H1 (cell line): ENCODE measurements around the gene MAP7. TPM values are rescaled to one million over a fixed set of nuclear protein-coding genes. Genes with fewer than 3 reads are reported as not detected.

Experiments
- CTCF ChIA-PET: fragments of 300-600 bp; sonication (Branson Sonifier 250); formaldehyde crosslinking; loops from one replicate; lab custom pipeline; 2021; ENCODE audit not compliant: partially characterized antibody; lab: Charles Lee
- POLR2A ChIA-PET: fragments of 300-600 bp; sonication (Branson Sonifier 250); formaldehyde crosslinking; loops from one replicate; lab custom pipeline; 2021; ENCODE audit warnings: inconsistent platforms; ENCODE audit not compliant: partially characterized antibody; lab: Charles Lee
- DNase-seq, 2 experiments: peaks; one replicate each; pipeline versions ENCODE4 v3.0.0 to v3.0.0-alpha.2; 2010 to 2022; ENCODE audit warnings: low spot score in 2 of 2, low read depth in 1 of 2, mixed read lengths in 1 of 2
- FAIRE-seq: peaks from 2 replicates; lab custom pipeline; 2011; peaks lifted over from hg19 to GRCh38; lab: Jason Lieb, UNC
- H2AFZ ChIP-seq: 2 replicates; pipeline ENCODE4 v1.8.1; 2012; ENCODE audit warnings: low read length, inconsistent platforms
- H2AK5ac ChIP-seq: 2 replicates; pipeline ENCODE4 v1.6.1; 2013; ENCODE audit warnings: low read depth, low read length
- H2BK120ac ChIP-seq: replicated peaks from 2 replicates; pipeline ENCODE3; 2013; ENCODE audit warnings: low read depth, low read length, inconsistent platforms
- H2BK12ac ChIP-seq: 2 replicates; pipeline ENCODE4 v1.6.1; 2013; ENCODE audit warnings: low read depth, low read length
- H2BK15ac ChIP-seq: 2 replicates; pipeline ENCODE4 v1.6.1; 2013; ENCODE audit warnings: low read length
- H2BK20ac ChIP-seq: 2 replicates; pipeline ENCODE4 v1.6.1; 2013; ENCODE audit warnings: low read length
- H2BK5ac ChIP-seq: 2 replicates; pipeline ENCODE4 v1.6.1; 2013; ENCODE audit warnings: low read depth, low read length
- H3K14ac ChIP-seq: 2 replicates; pipeline ENCODE4 v1.6.1; 2013; ENCODE audit warnings: inconsistent platforms; ENCODE audit not compliant: insufficient read length
- H3K18ac ChIP-seq: 2 replicates; pipeline ENCODE4 v1.6.1; 2013; ENCODE audit warnings: low read length; ENCODE audit errors: extremely low read depth
- H3K23ac ChIP-seq: 2 replicates; pipeline ENCODE4 v1.6.1; 2013; ENCODE audit warnings: inconsistent platforms; ENCODE audit not compliant: insufficient read length
- H3K23me2 ChIP-seq: 2 replicates; pipeline ENCODE4 v1.6.1; 2013; ENCODE audit warnings: low read depth, low read length
- H3K27ac ChIP-seq: 2 replicates; pipeline ENCODE4 v1.6.1; 2011; ENCODE audit warnings: low read depth, low read length, inconsistent platforms
- H3K27me3 ChIP-seq, 4 experiments: replicated peaks in 1 of 4; 1 replicate in 1 of 4; 2 replicates in 3 of 4; pipeline versions ENCODE4 v1.6.1 to v1.8.1; 2011 to 2013; ENCODE audit warnings: low read length in 3 of 4, mild to moderate bottlenecking in 3 of 4, inconsistent platforms in 2 of 4, mixed read lengths in 2 of 4, moderate library complexity in 1 of 4; ENCODE audit not compliant: control insufficient read depth in 3 of 4, insufficient read depth in 3 of 4; ENCODE audit errors: extremely low read depth in 1 of 4
- H3K36me3 ChIP-seq, 4 experiments: 2 replicates each; pipeline versions ENCODE4 v1.6.1 to v1.8.1; 2011 to 2013; ENCODE audit warnings: mild to moderate bottlenecking in 4 of 4, low read length in 3 of 4, moderate library complexity in 2 of 4, control low read depth in 1 of 4, inconsistent platforms in 1 of 4; ENCODE audit not compliant: insufficient read depth in 4 of 4, control insufficient read depth in 2 of 4
- H3K4ac ChIP-seq: replicated peaks from 2 replicates; pipeline ENCODE3; 2013; ENCODE audit warnings: low read length, low read depth, mixed read lengths, inconsistent platforms; ENCODE audit not compliant: insufficient read length
- H3K4me1 ChIP-seq, 4 experiments: replicated peaks in 1 of 4; 1 replicate in 1 of 4; 2 replicates in 3 of 4; pipeline versions ENCODE4 v1.6.1 to v1.8.1; 2011 to 2013; ENCODE audit warnings: low read length in 3 of 4, inconsistent platforms in 2 of 4, mixed read lengths in 1 of 4; ENCODE audit not compliant: insufficient read depth in 4 of 4, control insufficient read depth in 3 of 4
- H3K4me2 ChIP-seq, 2 experiments: 2 replicates each; pipeline versions ENCODE4 v1.6.1 to v1.8.1; 2011 to 2013; ENCODE audit warnings: low read depth in 2 of 2, low read length in 2 of 2, control low read depth in 1 of 2, inconsistent platforms in 1 of 2, mild to moderate bottlenecking in 1 of 2; ENCODE audit not compliant: insufficient read depth in 1 of 2
- H3K4me3 ChIP-seq, 4 experiments: fragments of 200-600, 300-600 bp in 1 of 4; sonication (generic), shearing (Covaris generic), sonication (Bioruptor Twin) in 1 of 4; 2 replicates each; pipeline versions ENCODE4 v1.5.1 to v1.8.1; 2011 to 2016; ENCODE audit warnings: low read length in 4 of 4, low read depth in 3 of 4, control low read depth in 2 of 4, inconsistent platforms in 2 of 4, mild to moderate bottlenecking in 2 of 4, mixed read lengths in 1 of 4, moderate library complexity in 1 of 4; ENCODE audit not compliant: insufficient read depth in 2 of 4; ENCODE audit errors: extremely low read depth in 1 of 4
- H3K56ac ChIP-seq: replicated peaks from 2 replicates; pipeline ENCODE3; 2013; ENCODE audit warnings: low read depth, mild to moderate bottlenecking, mixed read lengths, low read length, inconsistent platforms; ENCODE audit not compliant: insufficient read length
- H3K79me1 ChIP-seq: 2 replicates; pipeline ENCODE4 v1.6.1; 2013; ENCODE audit warnings: low read depth, low read length, control low read depth
- H3K79me2 ChIP-seq, 2 experiments: 2 replicates each; pipeline versions ENCODE4 v1.6.1 to v1.8.1; 2012 to 2013; ENCODE audit warnings: low read length in 2 of 2, mild to moderate bottlenecking in 2 of 2, inconsistent platforms in 1 of 2; ENCODE audit not compliant: insufficient read depth in 2 of 2, control insufficient read depth in 1 of 2
- H3K9ac ChIP-seq, 4 experiments: replicated peaks in 1 of 4; 1 replicate in 1 of 4; 2 replicates in 3 of 4; pipeline versions ENCODE4 v1.6.1 to v1.8.1; 2011 to 2013; ENCODE audit warnings: low read depth in 3 of 4, low read length in 3 of 4, control low read depth in 2 of 4, mild to moderate bottlenecking in 2 of 4, moderate library complexity in 2 of 4, inconsistent platforms in 1 of 4; ENCODE audit errors: extremely low read depth in 1 of 4
- H3K9me3 ChIP-seq, 2 experiments: 2 replicates each; pipeline versions ENCODE4 v1.6.1 to v1.8.1; 2012 to 2013; ENCODE audit warnings: mild to moderate bottlenecking in 2 of 2, moderate library complexity in 2 of 2, control low read depth in 1 of 2, inconsistent platforms in 1 of 2, low read depth in 1 of 2, low read length in 1 of 2, mixed read lengths in 1 of 2; ENCODE audit not compliant: insufficient read depth in 2 of 2
- H4K20me1 ChIP-seq, 2 experiments: replicated peaks in 1 of 2; 2 replicates each; pipeline versions ENCODE3 to v1.8.1; 2011 to 2013; ENCODE audit warnings: inconsistent platforms in 2 of 2, low read length in 2 of 2, mild to moderate bottlenecking in 1 of 2; ENCODE audit not compliant: insufficient read depth in 2 of 2, control insufficient read depth in 1 of 2
- H4K5ac ChIP-seq: 2 replicates; pipeline ENCODE4 v1.6.1; 2013; ENCODE audit warnings: low read length, low read depth, mixed read lengths, inconsistent platforms; ENCODE audit not compliant: insufficient read length
- H4K8ac ChIP-seq: 2 replicates; pipeline ENCODE4 v1.8.0; 2013; ENCODE audit warnings: mild to moderate bottlenecking, moderate library complexity, low read length, inconsistent platforms; ENCODE audit not compliant: insufficient read depth; ENCODE audit errors: extremely low read depth
- H4K91ac ChIP-seq: replicated peaks from 2 replicates; pipeline ENCODE3; 2013; ENCODE audit warnings: low read length, mixed read lengths, inconsistent platforms; ENCODE audit not compliant: insufficient read length
- CBX5 ChIP-seq: fragments of 300-800, 300-1000 bp; sonication (generic); IDR thresholded peaks from 2 replicates; pipeline ENCODE4 v1.7.1; 2016; ENCODE audit warnings: antibody characterized with exemption, low read length, low read depth
- CTBP2 ChIP-seq: IDR thresholded peaks from 2 replicates; pipeline ENCODE4 v1.7.0; 2011; ENCODE audit warnings: borderline replicate concordance, mild to moderate bottlenecking, moderate library complexity, mixed read lengths, low read length; ENCODE audit not compliant: insufficient read depth, insufficient read length
- E2F6 ChIP-seq: IDR thresholded peaks from 2 replicates; pipeline ENCODE4 v1.6.1; 2012; ENCODE audit warnings: inconsistent platforms
- EGR1 ChIP-seq: IDR thresholded peaks from 2 replicates; pipeline ENCODE4 v1.6.1; 2011; ENCODE audit warnings: low read depth, low read length, borderline replicate concordance
- EZH2 ChIP-seq: fragments of 200-600 bp; sonication (generic); IDR thresholded peaks from 2 replicates; pipeline ENCODE4 v1.7.1; 2012; ENCODE audit warnings: low read depth, mild to moderate bottlenecking, moderate library complexity, low read length, inconsistent platforms; ENCODE audit not compliant: severe bottlenecking
- FOSL1 ChIP-seq: IDR thresholded peaks from 2 replicates; pipeline ENCODE4 v1.6.1; 2011; ENCODE audit warnings: mild to moderate bottlenecking, low read depth, low read length, moderate library complexity; ENCODE audit not compliant: insufficient read depth
- JUND ChIP-seq: IDR thresholded peaks from 2 replicates; pipeline ENCODE4 v1.6.1; 2011; ENCODE audit warnings: mild to moderate bottlenecking, improper control_type of control experiment, low read length
- PHF8 ChIP-seq: fragments of 200-600 bp; sonication (generic); conservative IDR thresholded peaks from 2 replicates; pipeline ENCODE4 v1.7.1; 2012; ENCODE audit warnings: low read depth, mild to moderate bottlenecking, inconsistent platforms, low read length, moderate library complexity
- POLR2AphosphoS5 ChIP-seq: IDR thresholded peaks from 2 replicates; pipeline ENCODE4 v1.6.1; 2011; ENCODE audit warnings: low read depth, low read length
- RBBP5 ChIP-seq: IDR thresholded peaks from 2 replicates; pipeline ENCODE4 v1.7.1; 2012; ENCODE audit warnings: low read depth, mild to moderate bottlenecking, inconsistent platforms, low read length, moderate library complexity, borderline replicate concordance
- TAF7 ChIP-seq: optimal IDR thresholded peaks from 2 replicates; pipeline ENCODE3; 2011; ENCODE audit warnings: low read depth, mild to moderate bottlenecking, inconsistent platforms, low read length, moderate library complexity, borderline replicate concordance
- WGBS, 2 experiments: shearing (Covaris generic) in 1 of 2; methylation state at CpG; one replicate each; pipeline versions ENCODE4 v1.1.6 to v1.1.7; 2013 to 2015; ENCODE audit warnings: low lambda C conversion rate in 2 of 2, mixed read lengths in 2 of 2, inconsistent platforms in 1 of 2, low coverage in 1 of 2, missing lambda C conversion rate in 1 of 2; ENCODE audit not compliant: insufficient replicate concordance in 2 of 2, insufficient coverage in 1 of 2, insufficient read length in 1 of 2; ENCODE audit errors: extremely low coverage in 1 of 2, missing lambda C conversion rate in 1 of 2; 5-methylcytosine and 5-hydroxymethylcytosine counted together
- polyA plus RNA-seq, 7 experiments: library from polyadenylated mRNA; depleted of rRNA in 3 of 7; stranded (reverse) in 5 of 7; unstranded in 2 of 7; fragments of >200 nt in 5 of 7; fragments of 200-250 nt in 2 of 7; gene quantifications; 1 replicate in 5 of 7; 2 replicates in 1 of 7; 4 replicates in 1 of 7; pipeline versions ENCODE4 v1.2.1 to v1.2.3, GENCODE V29; 2011 to 2013; ENCODE audit warnings: missing spikeins in 2 of 7, mixed read lengths in 2 of 7
- total RNA-seq: library from RNA; stranded (reverse); fragmentation: NEBNext Ultra II Directional; extraction: Animal tissue kit (Norgen Biotek cat#: 25700); gene quantifications from 2 replicates; pipeline ENCODE4 v1.2.1, GENCODE V29; 2021

The MAP7 gene
- total and polyA plus RNA-seq, 2 of the 8 experiments (the other 6 are each of a cell fraction or from before 2014, with no cell fraction given) = 13.5 to 66.9 TPM

GRCh38 chr6:136446145-136446544 is 104.1 kb downstream of the MAP7 start:
- H3K23me2 ChIP-seq = no peaks in the 10 kb centered on the region
- no peak overlapping the region for H4K8ac ChIP-seq
- H3K18ac ChIP-seq = no peak overlapping the region
- no peak overlapping the region for H2BK5ac ChIP-seq
- H3K4me1 ChIP-seq = peaks cover 0 to 3% (median 0%) of the 10 kb centered on the region in 4 experiments; a peak in 3 of 7 replicates
- H3K56ac ChIP-seq = no peak overlapping the region
- no peaks in the 10 kb centered on the region for H3K9me3 ChIP-seq
- peaks cover 4% of the 10 kb centered on the region; the same call in 1 of the 2 replicates for H3K79me1 ChIP-seq
- no peaks in the 10 kb centered on the region for H4K20me1 ChIP-seq
- 98% methylated on average over 2 of the region's 2 CpGs; no CpG with 5 or more reads in 1 of the 2 experiments for WGBS, 2 experiments
- no peak overlapping the region for H3K27ac ChIP-seq
- H2AFZ ChIP-seq = no peak overlapping the region
- no peak overlapping the region for H4K5ac ChIP-seq
- H2AK5ac ChIP-seq = 0 out of 2 replicates have a peak overlapping the region, but pooled peaks have one; percentile 43
- H2BK15ac ChIP-seq = no peak overlapping the region
- TF ChIP-seq EZH2 (no peak), POLR2AphosphoS5 (no peak), FOSL1 (no peak), PHF8 (no peak), CTBP2 (no peak), EGR1 (no peak), JUND (no peak), CBX5 (no peak), E2F6 (no peak), TAF7 (no peak), RBBP5 (no peak)
- H3K79me2 ChIP-seq = peaks cover 0 to 63% of the 10 kb centered on the region in 2 experiments; a peak in 2 of 4 replicates
- H3K23ac ChIP-seq = no peak overlapping the region
- H3K9ac ChIP-seq = no peak overlapping the region
- FAIRE-seq = no peak
- ChIA-PET CTCF (interaction anchor here (1.0 kb wide), 2 partner anchors 9 to 101 kb away, joined by 3 to 5 read pairs; no protein-coding TSS in a partner anchor), POLR2A (no interaction called here)
- H2BK12ac ChIP-seq = no peak overlapping the region
- no peaks in the 10 kb centered on the region for H3K27me3 ChIP-seq
- H3K4ac ChIP-seq = no peak overlapping the region
- no peak for DNase-seq
- H3K14ac ChIP-seq = no peak overlapping the region
- no peak overlapping the region for H2BK120ac ChIP-seq
- no peak overlapping the region for H3K4me3 ChIP-seq
- no peak overlapping the region for H2BK20ac ChIP-seq
- no peak overlapping the region for H3K4me2 ChIP-seq
- no peak overlapping the region for H4K91ac ChIP-seq
- no peaks in the 10 kb centered on the region for H3K36me3 ChIP-seq
